ENCODE data around the gene HPRT1. TPM values are rescaled to one million over a fixed set of nuclear protein-coding genes. Genes with fewer than 3 reads are reported as not detected.

The HPRT1 gene
- total RNA-seq, 1 donor from 2014 or later, result 10.5 TPM

DNA sequence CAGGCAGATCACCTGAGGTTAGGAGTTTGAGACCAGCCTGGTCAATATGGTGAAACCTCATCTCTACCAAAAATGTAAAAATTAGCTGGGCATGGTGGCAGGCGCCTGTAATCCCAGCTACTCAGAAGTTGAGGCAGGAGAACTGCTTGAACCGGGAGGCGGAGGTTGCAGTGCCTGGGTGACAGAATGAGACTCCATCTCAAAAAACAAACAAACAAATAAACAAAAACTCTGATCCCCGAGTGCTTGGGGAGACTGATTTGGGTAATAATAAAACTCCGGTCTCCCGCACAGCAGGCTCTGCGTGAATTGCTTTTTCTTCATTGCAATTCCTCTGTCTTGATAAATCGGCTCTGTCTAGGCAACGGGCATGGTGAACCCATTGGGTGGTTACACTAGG is 73.4 kb downstream of the HPRT1 start:
- TF ChIP-seq CTCF (IDR thresholded peaks at IDR 0.05; ENCODE audit: unreplicated experiment), result no peak
- peaks cover 25% of the 10 kb centered on the region for H3K4me1 Mint-ChIP-seq (ENCODE audit: unreplicated experiment)
- H3K27me3 Mint-ChIP-seq (ENCODE audit: unreplicated experiment), result no peaks in the 10 kb centered on the region
- no peak overlapping the region for H3K27ac Mint-ChIP-seq (ENCODE audit: unreplicated experiment)
- H3K36me3 Mint-ChIP-seq (ENCODE audit: low read depth, unreplicated experiment), result no peaks in the 10 kb centered on the region
- DNase-seq (ENCODE audit: low spot score), result no peak
- H3K9me3 Mint-ChIP-seq (ENCODE audit: unreplicated experiment), result no peaks in the 10 kb centered on the region
- H3K4me3 Mint-ChIP-seq (ENCODE audit: unreplicated experiment), result no peak overlapping the region

DNA sequence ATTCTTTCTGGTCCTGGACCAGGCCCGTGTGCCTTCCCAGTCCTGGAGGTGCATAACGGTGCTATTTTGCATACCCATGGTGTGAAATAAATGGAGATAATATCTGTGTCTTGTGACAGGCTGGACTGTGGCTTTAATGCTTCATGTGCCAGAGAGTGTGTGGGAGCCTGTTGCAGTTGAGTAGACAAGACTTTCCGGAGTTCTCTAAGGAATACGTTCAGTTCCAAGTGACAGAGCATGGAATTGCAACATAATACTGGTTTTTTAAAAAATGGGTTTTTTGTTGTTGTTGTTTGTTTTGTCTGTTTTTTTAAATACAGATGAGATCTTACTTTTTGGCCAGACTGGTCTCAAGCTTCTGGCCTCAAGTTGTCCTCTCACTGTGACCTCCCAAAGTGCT is 74.0 kb downstream of the HPRT1 start:
- no peak overlapping the region for H3K4me3 Mint-ChIP-seq (ENCODE audit: unreplicated experiment)
- DNase-seq (ENCODE audit: low spot score), result no peak
- H3K27me3 Mint-ChIP-seq (ENCODE audit: unreplicated experiment), result no peaks in the 10 kb centered on the region
- no peaks in the 10 kb centered on the region for H3K9me3 Mint-ChIP-seq (ENCODE audit: unreplicated experiment)
- H3K36me3 Mint-ChIP-seq (ENCODE audit: low read depth, unreplicated experiment), result no peaks in the 10 kb centered on the region
- H3K27ac Mint-ChIP-seq (ENCODE audit: unreplicated experiment), result no peak overlapping the region
- peaks cover 22% of the 10 kb centered on the region for H3K4me1 Mint-ChIP-seq (ENCODE audit: unreplicated experiment)
- no peak for TF ChIP-seq CTCF (IDR thresholded peaks at IDR 0.05; ENCODE audit: unreplicated experiment)

- Mint-ChIP-seq H3K36me3 (ENCODE audit: low read depth, unreplicated experiment) (no peaks in the 10 kb centered on the region), H3K27ac (ENCODE audit: unreplicated experiment) (peak overlapping the region; percentile 95), H3K27me3 (ENCODE audit: unreplicated experiment) (no peaks in the 10 kb centered on the region), H3K4me1 (ENCODE audit: unreplicated experiment) (peaks cover 15% of the 10 kb centered on the region), H3K4me3 (ENCODE audit: unreplicated experiment) (no peak overlapping the region), H3K9me3 (ENCODE audit: unreplicated experiment) (no peaks in the 10 kb centered on the region)
- DNase-seq (ENCODE audit: low spot score), result no peak
- TF ChIP-seq CTCF (IDR thresholded peaks at IDR 0.05; ENCODE audit: unreplicated experiment), result no peak
These were observed 77.4 kb downstream of the HPRT1 start for GRCh38 chrX:134537179-134537955.

- no peak for DNase-seq (ENCODE audit: low spot score)
- H3K4me3 Mint-ChIP-seq (ENCODE audit: unreplicated experiment), result no peak overlapping the region
- no peaks in the 10 kb centered on the region for H3K36me3 Mint-ChIP-seq (ENCODE audit: low read depth, unreplicated experiment)
- no peak for TF ChIP-seq CTCF (IDR thresholded peaks at IDR 0.05; ENCODE audit: unreplicated experiment)
- H3K9me3 Mint-ChIP-seq (ENCODE audit: unreplicated experiment), result no peaks in the 10 kb centered on the region
- no peaks in the 10 kb centered on the region for H3K27me3 Mint-ChIP-seq (ENCODE audit: unreplicated experiment)
- H3K4me1 Mint-ChIP-seq (ENCODE audit: unreplicated experiment), result peaks cover 23% of the 10 kb centered on the region
- peak overlapping the region; percentile 78 for H3K27ac Mint-ChIP-seq (ENCODE audit: unreplicated experiment)
These were observed 78.4 kb downstream of the HPRT1 start for GRCh38 chrX:134538316-134538715.

DNA sequence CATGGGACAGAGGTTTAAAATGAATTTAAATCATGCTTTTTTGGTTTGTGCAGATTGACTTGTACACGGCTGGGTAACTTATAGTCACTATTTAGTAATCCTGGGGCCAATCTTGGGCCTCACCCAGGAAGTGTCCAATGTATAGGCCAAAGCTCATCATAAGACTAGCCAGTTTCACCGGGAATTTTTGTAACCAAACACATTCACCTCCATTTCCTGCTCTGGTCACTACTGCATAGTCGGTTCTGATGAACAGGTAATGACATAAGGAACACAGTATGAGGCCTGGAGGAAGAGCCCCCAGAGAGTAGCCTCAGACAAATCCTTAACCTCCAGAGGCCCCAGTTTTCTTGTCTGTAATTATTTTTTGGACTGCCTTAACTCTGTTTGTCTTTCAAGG is 81.9 kb downstream of the HPRT1 start:
- no peak for DNase-seq (ENCODE audit: low spot score)
- Mint-ChIP-seq H3K36me3 (ENCODE audit: low read depth, unreplicated experiment) (peaks cover 7% of the 10 kb centered on the region), H3K27me3 (ENCODE audit: unreplicated experiment) (no peaks in the 10 kb centered on the region), H3K4me1 (ENCODE audit: unreplicated experiment) (peaks cover 29% of the 10 kb centered on the region), H3K27ac (ENCODE audit: unreplicated experiment) (peak overlapping the region; percentile 72), H3K4me3 (ENCODE audit: unreplicated experiment) (no peak overlapping the region), H3K9me3 (ENCODE audit: unreplicated experiment) (no peaks in the 10 kb centered on the region)
- TF ChIP-seq CTCF (IDR thresholded peaks at IDR 0.05; ENCODE audit: unreplicated experiment), result no peak

All from endothelial cell (in vitro differentiated cells).